ENCODE measurements around the gene NMNAT3.

The NMNAT3 gene

DNA sequence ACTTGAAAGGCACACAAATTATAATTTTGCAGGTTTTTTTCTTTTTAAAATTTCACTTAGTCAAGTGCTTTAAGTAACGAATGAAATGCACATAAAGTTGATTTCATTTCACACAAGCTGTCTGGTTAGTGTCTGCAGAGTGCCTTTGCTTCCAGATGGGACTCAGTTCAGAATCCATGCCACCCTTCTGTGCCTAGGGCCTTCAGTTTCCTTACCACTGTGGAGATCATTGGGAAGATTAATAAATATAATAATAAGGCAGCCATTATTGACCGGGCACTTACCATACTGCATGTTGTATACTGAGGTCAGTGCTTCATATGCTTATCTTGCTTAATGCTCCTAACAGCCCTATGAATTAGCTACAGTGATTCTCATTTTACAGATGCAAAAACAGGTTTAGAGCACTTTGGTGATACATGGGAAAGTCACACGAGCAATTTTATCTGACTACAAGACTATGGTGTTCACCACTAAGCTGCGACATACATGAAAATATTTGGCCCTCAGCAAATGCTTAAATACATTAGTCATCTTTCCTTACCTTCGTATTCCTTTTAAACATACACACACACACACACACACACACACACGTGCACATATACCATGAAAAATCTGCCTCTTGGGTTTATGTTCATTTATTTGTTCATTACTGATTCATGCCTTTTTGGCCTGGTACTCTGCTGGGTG, 3.1 kb downstream of the NMNAT3 start:
- DNase-seq: no peak

DNA sequence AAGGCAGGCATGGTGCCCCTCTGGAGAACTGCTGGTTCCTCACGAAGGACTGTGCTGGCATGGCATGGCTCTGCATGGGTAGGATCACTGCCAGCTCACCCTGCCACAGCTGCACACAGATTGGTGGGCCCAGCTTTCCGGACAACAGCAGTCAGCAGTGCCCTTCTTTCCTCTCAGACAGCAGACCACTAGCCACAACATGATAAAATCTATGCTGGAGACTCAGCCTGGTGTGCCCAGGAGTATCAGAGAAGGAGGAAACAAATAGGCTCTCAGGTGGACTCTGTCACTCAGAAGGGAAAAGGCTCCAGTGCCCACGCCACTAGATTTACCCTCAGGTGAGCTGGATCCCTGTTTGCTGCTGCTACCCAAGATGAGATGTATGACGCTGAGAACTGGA, 4.9 kb downstream of the NMNAT3 start:
- DNase-seq: no peak

DNA sequence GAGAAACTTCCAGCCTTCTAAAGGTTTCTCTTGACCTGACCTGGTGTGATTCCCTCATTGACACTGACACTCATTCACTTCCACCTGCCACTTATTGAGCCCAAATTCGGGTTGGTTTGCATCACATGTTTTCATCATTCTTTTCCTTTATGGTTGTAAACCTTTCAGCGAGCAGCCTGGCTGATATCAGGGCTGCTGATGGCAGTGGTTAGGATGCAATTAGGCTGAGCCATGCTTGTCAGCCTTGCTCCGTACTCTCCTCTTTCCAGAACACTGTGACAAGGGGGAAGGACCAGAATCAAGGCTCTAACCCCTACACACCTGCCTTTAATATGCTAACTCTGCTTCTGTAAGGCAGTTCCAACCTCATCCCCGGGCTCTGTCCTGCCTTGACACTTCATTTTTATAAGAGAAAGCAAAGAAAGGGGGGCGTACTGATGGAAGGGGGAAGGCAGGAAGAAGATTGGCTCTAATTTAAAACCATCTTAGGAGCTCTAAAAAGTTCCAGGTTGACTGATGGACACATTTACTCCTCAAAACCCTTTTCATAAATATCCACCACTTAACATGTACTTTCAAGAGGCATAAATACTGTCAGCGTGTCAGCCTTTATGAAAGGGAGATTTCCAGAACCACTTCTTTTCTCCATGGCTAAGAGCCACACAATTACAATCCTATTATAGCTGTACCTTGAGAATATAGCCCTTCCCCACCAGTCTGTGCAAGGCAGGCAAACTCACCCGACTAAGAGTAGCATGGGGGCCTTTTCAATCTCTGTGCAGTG, 5.7 kb downstream of the NMNAT3 start:
- DNase-seq: no peak

DNA sequence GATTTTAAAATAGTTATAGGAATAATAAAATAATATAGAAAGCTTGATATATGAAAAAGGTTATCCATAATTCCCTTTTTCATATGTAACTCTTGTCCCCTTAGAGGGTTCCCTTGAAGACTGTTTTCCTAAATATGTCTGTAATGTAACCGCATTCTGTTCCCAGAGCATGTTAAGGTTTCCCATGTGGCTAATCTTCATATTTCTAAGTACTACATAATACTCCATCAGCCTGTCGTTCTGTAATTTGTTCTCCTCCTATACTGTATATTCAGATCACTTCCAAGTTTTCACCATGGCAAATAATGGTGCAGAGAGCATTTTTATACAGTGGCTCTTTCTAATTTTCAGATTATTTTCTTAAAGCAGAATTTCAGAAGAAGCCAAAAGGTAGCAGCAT, 6.7 kb downstream of the NMNAT3 start:
- no peak for DNase-seq

DNA sequence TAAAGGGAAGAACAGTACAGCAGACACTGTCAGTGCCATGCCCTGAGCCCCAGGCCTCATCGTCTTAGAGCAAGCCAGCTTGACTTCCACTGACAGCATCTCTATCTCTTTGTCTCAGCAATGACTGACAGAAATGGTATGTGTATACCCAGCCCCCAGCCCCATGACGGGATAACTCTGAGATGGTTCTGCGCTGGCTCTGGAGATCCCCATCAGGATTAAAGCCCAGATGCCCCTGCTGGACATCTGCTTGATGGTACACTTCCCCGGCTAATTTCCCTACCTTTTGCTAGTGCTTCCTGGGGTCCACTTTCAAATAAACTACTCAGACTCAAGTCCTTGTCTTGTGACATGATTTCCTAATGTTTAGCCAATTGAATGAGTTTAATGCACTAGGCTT, 7.6 kb downstream of the NMNAT3 start:
- no peak for DNase-seq

DNA sequence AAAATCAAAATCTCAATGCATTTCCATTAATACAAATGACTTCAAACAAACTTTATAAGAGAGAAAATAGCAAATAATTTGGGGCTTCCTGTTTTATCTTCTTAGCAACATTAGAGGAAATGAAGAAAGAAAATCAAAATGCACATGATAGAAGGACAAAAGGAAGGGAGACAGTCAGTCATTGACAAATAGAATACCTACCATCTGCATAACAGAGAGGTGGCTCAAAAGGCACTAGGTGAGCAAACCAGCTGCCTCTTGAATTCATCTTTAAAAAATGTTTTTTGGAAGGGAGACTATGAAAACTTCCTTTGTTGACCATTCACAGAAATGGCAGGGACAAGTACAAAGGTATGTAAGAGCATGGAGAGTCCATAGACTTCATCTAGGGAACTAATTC, 9.4 kb downstream of the NMNAT3 start:
- no peak for DNase-seq

DNA sequence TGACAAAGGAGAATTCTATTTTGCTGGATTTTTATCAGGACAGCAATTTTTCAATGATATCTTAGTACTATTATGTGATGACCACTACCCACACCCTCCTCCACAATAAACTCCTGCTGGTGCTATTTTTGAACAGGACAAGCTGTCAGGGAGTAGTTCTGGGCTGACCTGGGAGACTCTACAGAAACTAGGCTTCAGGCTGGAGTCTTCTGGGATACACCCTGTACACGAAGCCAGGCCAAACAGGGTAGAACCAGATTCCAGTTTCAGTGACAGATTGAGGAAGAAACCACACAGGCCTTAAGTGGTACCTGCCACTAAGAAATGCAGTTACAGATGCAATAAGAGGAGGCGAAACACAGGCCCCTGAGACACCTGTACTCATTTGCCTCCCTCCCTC, 12.8 kb downstream of the NMNAT3 start:
- DNase-seq: no peak

DNA sequence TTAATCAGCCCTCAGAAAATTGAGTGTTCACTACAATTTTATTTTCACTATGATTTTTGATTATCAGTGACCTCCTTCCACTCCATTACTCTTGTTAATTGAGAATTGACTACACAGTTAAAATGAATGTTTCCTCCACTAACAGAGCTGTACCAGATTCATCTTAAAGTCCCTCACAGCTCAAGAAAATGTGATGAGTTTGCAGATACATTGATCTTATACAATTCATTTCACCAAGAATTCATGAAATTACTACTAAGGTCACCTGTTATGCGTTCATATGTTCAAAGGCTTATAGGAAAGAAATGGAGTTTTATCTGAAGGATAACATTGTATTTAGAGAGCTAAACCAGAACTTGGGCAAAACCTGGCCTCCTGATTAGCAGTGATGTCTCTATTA, 17.5 kb downstream of the NMNAT3 start:
- no peak for DNase-seq

DNA sequence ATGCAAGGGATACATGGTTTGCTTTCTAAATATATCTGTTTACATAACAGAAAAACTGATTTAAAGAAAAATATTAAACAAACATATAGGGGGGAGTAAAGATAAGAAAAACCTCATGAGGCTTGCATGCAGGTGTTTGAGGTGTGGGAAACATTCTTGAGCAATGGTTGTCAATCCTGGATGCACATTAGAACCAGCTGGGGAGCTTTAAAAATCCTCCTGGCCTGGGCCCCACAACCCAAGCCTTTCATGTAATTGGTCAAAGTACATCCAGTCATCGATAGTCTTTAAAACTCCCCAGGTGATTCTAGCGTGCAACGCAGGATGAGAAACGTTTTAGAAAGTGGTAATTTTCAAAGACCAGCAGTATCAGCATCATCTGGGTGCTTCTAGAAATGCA, 18.3 kb downstream of the NMNAT3 start:
- DNase-seq: no peak

DNA sequence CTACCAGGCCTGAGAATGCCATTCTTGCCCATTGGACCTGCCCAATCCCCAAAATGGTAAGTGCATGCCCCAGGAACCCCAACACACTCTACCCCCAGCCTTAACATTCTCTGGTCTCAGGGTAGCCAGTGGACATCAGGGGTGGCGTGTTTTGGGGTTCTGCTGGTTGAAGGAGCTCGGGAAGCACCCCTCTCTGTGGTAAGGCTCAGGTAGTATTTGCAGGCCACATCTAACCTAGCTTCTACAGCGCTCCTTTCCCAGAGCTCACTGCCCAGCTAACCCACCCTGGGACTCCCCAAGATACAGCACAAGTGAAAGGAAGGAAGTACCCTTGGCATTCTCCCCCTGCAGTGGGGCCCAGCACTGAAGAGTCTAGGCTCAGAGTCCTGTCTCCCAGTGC, 19.8 kb downstream of the NMNAT3 start:
- no peak for DNase-seq

DNA sequence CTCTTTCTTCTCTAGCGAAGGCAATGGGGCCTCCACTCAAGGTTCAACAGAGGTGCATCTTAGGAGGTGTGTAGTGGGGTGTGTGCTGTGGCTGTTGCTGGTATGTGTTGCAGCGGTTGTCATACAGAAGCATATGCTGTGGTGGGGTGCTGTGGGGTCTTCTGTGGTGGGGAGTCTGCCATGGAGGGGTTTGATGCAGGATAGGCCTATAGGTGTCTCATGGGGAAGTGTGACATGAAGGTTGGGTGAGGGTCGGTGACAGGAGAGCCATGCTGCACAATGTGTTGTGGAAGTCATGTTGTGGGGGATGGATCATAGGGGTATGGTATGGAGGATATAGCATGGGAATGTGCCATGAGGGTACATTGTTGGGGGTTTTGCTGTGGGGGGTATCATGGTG, 20.3 kb downstream of the NMNAT3 start:
- DNase-seq: no peak

DNA sequence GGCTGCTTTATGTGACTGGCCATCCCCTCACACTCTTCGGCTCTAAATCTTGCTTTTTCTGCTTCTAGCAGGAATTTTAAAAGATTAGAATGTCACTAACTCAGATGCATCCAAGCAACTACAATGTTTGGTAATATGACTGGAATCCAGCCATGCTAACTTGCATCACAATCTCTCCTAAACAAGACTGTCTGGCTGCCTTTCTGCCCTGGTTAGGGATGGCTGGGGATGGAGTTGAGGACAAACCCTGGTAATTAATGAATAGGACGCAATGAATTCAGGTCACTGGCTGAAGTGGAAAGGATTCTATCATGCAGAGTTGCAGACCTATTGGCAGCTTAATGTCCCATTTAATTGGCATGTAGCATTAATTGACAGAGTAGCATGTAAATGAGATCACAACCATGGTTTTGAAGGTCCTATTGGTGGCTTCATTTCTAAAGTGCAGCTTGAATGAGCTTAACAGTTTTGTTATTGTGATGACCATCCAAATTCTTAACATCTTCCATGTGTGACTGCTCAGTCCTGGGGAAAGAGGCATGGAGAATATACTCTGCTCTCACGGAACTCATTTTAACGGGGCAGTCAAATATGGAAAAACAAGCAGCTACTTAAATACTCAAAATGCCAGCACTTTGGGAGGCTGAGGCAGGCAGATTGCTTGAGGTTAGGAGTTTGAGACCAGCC, 21.7 kb downstream of the NMNAT3 start:
- no peak for DNase-seq

DNA sequence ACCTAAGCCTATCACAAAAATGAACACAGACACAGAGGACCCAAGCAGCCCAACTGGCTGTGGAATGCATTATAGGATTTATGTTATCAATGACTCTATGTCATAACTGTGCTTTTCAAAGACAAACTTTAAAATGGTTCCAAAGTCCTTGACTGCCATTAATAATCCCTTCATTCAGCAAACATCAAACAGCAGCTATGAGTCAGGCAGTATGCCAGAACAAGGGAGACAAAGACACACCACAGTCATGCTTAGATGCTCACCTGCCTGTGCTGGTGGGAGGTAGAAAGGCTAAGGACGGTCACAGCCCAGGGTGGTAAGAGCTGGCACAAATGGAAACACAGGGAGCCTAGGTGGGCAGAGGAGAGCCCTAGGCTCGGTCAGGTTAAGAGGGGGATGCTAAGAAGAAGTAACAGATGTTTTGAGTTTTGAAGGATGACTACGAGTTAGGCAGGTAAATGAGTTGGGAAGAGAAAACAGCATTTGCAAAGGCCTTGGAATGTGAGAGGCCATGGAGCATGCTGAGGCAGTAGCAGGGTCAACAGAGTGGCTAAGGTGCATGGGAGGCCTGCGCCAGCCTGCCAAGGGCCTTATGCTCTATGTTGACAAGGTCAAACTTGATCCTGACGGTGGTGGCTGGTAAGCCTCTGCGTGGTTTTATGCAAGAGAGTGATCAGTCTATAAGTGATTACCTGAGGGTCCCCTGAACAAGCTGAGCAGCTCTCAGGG, 23.0 kb downstream of the NMNAT3 start:
- DNase-seq: no peak

DNA sequence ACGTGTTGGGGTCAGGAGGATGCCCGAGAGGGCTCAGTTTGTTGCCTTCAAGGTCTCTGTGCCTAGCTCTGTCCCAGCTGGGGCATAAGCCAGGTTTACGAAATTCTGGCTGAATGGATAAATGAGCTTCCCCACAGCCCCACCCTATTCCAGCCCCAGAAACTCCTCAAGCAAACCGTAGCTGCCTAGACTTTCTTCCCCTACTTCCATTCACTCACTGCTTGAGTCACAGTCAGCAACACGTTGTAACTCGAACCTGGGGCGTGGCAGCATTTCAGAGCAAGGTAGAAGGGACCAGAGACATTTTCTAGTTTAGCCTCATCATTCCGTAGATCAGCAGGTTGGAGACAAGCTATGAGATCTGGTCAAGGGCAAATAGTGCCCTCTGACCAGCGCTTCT, 24.2 kb downstream of the NMNAT3 start:
- no peak for DNase-seq

DNA sequence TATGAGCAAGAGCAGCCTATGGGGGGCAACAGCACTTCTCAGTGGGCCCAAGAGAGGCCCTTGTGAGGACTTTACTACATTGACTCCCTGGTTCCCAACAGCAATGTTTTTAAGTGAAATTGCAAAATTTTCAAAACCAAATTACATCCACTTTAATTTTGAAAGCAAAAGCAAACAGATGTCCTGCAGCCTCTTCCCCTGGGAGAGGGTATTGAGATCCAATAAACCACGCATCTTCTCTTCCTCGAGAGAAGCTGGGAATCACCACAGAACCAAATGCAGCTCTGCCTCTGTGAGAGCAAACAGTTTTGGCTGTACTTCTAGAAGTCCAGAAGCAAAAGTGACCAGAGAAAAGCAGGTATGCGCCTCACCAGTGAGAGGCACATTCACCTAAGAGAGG, 25.2 kb downstream of the NMNAT3 start:
- DNase-seq: no peak

DNA sequence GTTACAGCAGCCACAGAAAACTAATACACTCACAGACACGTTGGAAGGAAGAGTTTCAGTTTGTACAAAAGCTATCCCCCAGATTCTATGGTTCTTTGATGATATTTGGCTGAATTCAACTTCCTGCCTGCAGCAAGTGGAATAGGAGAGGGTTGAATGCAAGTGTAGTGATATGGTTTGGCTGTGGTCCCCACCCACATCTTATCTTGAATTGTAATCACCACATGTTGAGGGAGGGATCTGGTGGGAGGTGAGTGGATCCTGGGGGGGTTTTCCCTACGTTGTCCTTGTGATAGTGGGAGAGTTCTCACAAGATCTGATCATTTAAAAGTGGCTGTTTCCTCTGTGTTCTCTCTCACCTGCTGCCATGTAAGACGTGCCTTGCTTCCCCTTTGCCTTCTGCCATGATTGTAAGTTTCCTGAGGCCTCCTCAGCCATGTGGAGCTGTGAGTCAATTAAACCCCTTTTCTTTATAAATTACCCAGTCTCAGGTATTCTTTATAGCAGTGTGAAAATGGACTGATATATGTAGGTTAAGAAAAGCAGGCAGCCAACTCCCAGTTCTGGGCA, 29.8 kb downstream of the NMNAT3 start:
- DNase-seq: no peak

DNA sequence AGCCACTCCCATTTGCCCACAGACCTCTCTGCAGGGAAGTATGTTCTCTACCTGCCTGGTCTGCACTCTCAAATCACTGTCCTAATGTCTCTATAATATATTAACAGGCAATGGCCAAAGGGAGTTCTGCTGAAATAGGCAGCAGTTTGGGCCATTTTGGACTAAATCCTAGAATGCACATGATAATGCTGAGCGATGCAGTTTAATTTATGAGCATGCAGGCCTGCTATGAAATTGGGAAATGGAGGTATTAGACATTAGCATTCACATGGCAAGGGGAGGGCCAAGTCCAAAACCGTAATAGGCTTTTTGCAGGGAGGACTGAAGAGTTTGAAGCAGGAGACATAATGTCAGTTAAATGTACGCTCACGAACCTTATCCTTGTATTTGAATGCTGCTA, 31.3 kb downstream of the NMNAT3 start:
- no peak for DNase-seq

DNA sequence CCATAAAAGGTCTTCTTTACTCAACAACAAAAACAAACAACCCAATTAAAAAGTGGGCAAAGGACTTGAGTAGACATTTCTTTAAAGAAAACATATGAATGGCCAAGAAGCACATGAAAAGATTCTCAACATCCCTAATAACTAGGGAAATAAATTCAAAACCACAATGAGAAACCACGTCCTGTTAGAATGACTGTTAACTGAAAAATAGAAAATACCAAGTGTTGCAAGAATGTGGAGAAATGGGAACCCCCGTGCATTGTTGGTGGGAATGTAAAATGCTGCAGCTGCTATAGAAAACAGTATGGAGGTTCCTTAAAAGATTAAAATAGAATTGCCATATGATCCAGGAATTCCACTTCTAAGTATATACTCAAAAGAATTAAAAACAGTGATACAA, 34.8 kb downstream of the NMNAT3 start:
- DNase-seq: no peak

DNA sequence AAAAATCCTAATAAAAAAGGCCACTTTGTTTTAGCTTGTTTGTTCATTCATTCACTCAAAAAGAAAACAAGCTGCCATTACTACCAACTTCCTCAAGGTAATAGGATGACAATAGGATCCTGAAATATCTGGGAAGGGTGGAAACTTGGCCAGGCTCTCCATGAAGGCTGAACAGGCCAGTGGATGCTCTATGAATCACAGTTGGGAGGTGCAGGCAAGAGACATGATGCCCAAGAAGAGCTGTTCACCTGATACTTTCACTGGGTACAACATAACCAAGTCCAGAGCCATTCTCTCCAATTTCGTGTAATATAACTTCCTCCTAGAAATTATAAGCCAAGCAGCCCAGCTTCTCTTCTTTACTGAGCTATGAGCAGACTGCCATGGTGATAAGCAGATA, 37.3 kb downstream of the NMNAT3 start:
- no peak for DNase-seq

DNA sequence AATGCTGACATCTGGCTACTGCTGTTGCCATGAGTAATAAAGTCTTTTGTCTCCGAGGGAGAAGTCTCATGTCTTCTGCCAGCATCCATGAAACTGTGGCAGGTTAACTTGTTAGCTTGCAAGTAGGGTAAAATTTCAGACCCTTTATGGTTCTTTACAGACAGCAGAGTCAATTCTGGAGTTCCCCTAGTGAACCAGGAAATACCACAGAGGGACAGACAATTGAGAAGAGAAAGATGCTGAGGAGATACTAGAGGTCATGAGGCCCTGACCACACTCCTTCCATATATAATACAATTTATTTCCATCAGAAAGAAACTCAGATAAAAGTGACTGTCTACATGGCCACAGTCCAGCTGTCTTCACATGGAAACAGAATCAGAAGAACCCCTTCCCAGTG, 38.1 kb downstream of the NMNAT3 start:
- no peak for DNase-seq

DNA sequence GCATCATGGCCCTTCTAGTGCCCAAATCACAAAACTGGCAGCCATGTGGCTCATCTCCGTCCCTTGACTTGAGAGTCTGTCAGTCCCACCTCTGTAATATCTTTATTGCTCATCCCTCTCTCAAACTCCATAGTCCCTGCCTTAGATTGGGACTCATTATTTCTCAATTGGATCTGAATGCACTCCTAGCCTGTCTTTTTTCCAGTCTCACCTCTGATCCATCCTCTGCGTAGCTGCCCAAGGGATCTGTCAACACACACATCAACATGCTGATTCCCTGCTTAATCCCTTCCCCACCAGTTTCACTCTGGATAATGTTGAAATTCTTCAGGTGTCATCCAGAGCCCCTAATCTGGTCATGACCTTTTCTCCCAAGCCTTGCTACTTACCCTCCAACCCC, 39.3 kb downstream of the NMNAT3 start:
- DNase-seq: no peak

DNA sequence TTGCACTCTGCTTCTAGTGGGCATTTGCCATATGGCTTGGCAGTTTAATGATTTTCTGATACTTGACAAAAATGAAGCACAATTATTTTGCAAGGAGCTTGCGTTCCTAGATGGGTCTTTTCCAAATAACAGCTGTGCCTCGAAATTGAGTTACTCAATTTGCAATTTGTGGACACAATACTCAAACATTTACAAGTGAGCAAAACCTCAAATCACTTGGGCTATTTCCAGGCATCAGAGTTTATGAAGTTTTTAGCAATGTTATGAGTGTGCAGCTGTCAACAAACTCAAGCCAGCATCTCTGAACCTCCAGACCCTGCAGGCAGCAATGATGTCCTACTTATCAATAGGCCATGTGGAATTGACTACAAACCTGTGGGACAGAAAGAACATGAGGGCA, 41.3 kb downstream of the NMNAT3 start:
- DNase-seq: no peak

DNA sequence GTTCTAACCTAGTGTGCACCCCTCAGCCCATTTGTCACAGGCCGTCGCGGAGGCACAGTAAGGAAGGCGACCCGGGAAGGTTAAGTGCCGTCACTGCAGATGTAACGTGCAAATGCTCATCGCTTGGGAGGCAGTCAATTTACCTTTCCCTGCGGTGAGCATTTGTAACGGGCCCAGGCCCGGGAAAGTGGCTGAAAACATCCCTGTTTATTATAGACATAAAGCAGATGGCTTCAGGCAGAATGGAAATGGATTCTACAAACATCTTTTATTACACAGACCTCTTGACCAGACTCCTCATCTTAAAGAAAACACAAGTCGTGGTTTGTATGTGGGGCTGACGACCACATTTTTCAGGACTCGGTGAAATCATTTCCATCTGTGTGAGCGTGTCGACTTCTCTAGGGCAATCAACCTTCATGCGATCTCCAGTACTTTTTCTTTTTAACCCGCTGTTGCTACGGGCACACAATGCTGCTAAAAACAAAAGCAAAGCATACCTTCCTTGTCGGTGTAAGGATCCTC, 43.6 kb downstream of the NMNAT3 start:
- no peak for DNase-seq

All from CD4-positive, alpha-beta T cell treated with Interleukin-17A for 1 hour (primary cell).